Kasumi-1 (cell line): Measurements from ENCODE around the gene ASB9.
"Not testable (repeated sequence)": the region's sequence is repeated elsewhere in the genome, so short reads cannot be mapped to it uniquely, and the experiment has no call there.

Experiments used
- DNase-seq, 2 experiments: peaks; one replicate each; lab custom pipeline; 2025; lab: John Stamatoyannopoulos, UW

The ASB9 gene, protein sequence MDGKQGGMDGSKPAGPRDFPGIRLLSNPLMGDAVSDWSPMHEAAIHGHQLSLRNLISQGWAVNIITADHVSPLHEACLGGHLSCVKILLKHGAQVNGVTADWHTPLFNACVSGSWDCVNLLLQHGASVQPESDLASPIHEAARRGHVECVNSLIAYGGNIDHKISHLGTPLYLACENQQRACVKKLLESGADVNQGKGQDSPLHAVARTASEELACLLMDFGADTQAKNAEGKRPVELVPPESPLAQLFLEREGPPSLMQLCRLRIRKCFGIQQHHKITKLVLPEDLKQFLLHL

DNA sequence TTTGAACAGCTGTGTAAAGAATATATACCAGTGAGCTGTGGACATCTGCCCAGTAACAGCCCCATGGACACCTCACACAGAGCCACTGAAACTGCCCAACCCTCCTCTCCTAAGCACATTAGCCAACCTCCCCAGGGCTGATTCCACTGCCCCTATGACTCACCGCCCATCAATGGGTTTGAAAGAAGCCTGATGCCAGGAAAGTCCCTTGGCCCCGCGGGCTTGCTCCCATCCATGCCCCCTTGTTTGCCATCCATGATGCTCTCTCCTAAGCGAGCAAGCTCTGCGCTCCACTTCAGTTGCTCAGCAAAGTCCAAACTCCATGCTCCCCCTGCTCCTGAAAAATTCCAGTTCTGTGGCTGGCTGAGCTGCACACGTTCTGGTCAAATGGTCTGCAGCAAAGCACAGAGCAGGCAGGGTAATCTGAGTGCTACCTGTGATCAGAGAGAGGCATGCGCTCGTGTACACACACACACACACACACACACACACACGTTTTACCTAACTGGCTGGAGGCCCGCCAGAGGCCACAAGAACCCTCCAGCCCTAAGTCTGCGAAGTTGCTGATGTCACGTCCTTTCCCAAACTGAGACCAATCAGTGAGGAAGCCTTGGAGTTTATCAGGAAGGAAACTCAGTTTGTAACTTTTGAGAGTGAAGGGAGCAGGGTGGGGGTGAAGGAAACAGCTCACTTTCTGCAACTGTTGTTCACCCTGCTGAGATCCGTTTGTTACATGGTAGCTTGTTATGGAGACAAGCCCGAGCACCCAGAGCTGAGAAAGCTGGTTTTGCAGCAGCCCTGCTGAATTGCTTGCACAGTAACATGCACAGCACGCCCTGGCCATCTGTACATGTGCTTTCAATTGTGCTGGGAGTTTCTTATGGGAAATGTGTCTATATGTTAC, at the start of gene ASB9:
TSS of gene ASB9 (minus strand) at position 466 of the 904 bp plus-strand sequence. CDS start at position 257, 209 bp downstream.
- no peak for DNase-seq

DNA sequence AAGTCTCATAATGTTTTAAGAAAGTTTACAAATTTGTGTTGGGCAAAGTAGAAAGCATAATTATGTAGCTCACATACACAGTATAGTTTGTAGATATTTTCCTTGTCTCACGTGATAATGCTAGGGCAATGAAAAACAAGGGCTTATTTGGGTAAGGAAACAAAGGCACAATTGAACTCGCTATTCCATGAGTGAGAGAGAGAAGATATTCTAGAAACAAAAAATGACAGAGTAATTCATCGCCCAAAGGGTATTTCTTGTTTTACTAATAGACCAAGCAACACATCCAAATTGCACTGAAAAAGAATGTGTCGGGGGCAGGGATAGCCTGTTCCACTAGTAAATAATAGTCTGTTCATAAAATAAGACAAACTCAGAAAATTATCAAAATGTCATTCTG, 49.2 kb upstream of the ASB9 start:
- DNase-seq, result no peak

DNA sequence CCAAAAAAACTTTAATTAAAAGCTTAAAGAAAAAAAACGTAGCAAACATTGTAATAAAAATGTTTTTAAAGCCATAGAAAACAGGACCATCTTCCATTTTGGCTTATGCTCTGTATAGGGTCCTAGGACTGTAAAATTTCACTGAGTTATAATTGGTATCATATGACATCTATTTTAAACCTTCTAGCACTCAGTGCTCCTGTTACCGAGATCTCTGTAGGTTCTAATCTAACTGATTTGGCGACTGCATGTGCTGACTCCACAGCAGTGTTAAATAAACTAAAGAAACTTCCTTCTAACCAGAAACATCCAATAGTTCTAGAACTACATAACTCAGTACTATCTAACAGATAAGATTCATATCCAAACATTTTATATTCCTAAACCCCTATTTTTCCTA, 45.6 kb upstream of the ASB9 start, which contains the start of gene ASB11:
TSS of gene ASB11 (minus strand) at position 132 of the 400 bp plus-strand sequence. CDS start at position 97, 35 bp downstream.
- no peak for DNase-seq

DNA sequence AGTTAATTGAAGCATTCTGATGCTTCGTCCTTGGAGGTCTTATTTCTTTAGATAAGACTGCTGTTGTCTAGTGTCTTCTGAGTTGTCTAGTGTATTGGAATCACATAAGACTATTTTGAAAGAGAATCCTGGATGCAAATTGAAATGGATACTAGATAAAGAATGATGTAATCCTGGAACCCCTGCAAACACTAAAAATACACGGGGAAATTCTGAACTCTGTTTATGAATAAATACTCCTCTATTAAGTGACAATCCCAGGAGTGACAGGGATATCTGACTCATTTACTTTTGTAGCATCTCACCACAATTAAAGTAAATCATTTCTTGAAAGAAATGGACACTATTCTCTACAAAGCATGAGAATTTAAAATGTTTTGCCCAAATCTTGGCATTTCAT, 44.6 kb upstream of the ASB9 start:
- DNase-seq, result no peak

DNA sequence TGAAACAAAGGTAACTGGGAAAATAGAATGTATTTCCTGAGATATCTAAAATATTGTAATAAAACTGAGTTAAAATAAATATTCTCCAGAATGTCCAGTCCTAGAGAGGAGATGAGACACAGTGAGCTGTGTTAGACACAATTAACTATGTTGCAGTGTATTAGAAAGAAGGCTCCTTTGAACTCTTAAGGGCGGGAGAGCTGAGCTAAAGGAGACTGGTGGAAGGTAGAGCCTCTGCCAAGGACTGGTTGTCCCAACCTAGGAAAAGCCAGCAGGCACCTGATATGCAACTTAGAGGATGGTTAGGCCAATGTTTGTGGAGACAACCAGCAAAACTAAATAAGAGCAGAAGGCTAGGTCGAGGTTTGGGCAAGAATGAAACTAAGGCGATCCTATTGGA, 41.2 kb upstream of the ASB9 start:
- DNase-seq, result no peak

DNA sequence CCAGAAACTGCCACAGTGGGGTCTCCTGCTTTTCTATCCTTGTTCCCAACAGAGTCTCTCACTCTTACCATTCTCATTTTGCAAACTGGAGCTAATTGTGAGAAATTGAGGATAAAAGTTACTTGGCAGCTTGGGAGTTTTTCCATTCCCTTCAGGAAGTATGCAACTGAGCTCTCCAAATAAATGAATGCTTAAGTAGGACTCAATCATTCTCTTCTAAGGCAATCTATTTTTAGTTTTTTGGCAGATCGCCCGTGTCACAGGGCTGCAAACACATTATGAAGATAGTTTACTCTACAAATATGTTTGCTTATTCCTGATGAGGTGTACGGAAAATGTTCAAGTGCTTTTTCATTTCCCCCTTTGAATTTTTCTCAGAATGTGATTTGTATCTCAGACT, 40.2 kb upstream of the ASB9 start:
- no peak for DNase-seq

DNA sequence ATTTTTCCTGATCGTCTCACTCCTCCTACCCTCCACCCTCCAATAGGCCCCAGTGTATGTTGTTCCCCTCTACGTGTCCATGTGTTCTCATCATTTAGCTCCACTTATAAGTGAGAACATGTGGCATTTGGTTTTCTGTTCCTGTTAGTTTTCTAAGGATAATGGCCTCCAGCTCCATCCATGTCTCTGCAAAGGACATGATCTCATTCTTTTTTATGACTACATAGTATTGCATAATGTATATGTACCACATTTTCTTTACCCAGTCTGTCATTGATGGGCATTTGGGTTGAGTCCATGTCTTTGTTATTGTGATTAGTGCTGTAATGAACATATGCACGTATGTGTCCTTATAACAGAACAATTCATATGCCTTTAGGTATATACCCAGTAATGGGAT, 36.0 kb upstream of the ASB9 start:
- DNase-seq, result not testable (repeated sequence)

DNA sequence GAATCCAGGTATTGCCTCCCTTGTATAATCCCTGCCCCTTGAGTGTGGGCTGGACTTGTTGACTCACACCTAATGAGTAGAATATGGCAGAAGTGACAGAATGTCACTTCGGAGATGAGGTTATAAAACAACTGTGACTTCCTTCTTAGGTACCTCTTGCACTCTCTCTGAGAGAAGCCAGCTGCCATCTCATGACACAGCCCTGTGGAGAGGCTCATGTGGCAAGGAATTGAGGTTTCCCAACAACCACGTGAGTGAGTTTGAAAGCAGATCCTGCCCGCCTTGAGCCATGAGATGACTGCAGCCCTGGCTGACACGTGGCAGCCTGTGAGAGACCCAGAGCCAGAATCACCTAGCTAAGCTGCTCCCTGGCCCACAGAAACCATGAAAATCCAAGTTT, 32.0 kb upstream of the ASB9 start:
- peak; percentile 5 to 9 for DNase-seq

DNA sequence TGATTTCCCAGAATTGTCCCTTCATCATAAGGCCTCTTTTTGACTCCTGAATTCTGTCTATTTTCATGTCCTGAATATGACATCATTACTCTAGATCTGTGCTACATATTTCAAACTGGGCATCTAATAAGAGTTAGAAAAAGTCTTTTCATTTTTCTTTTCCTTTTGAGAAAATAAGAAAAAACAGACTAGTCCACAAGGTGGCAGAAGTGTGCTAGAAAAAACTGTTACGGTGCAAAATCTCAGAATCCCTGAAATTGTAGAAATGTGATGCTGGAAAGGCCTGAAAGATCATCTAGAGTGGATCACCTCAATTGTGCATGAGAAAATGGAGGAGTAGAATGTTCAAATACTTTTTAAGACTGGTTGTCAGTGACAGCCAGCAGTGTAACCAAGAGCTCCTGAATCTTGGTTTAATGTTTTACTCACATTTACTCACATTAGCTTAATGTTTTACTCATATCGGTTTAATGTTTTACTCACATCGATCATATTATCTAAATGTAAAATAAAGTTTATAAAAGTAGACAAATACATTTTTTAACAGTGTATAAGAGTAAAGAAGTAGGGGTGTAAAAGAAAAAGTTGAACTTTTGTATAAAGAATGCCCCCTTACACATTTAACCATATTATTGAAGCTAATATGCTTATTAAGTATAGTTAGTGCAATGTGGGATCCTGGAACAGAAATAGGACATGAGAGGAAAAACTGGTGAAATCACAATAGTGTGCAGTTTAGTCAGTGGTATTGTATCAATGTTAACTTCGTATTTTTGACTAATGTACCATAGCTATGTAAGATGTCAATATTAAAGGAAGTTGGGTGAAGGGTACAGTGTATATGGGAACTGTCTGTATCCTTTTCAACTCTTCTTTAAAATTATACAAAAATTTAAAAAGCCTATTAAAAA, 30.3 kb upstream of the ASB9 start:
- peak; percentile 22 to 47 for DNase-seq

DNA sequence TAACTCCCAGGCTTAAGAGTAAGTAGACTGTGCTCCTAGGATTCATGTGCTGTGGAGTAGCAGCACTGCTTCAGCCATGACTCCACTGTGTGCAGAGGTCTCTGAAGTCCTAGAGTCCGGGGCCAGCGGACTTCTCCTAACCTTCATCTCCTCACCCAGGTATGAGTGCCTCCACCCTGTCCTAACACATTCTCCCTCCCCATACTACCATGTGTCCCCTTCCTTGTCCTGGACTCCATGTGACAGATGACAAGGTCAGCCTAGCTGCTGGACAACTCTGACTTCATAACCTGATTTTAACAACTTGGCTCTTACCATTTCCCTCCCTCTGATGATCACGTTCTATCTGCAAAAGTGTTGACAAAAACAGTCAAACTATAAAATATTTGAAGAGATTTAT, 28.9 kb upstream of the ASB9 start:
- DNase-seq, result no peak

DNA sequence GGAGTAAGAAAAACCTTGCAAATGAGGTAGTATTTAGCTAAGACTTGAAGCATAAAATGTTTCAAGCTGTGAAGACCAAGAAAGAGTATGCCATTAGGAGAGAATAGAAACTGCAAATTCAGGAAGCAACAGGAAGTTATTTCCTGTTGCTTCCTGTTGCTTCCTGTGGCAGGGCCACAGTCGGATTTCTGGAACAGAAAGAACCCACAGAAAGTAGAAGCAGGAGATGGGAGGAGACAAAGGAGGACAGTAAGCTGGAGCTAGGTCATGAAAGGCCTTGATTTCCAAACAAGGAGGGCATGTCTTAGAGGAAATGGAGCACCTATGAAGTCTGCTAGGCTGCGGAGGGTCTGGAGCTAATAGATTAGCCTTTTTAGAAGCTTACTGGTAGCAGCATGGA, 28.3 kb upstream of the ASB9 start:
- peak; percentile 10 to 11 for DNase-seq

DNA sequence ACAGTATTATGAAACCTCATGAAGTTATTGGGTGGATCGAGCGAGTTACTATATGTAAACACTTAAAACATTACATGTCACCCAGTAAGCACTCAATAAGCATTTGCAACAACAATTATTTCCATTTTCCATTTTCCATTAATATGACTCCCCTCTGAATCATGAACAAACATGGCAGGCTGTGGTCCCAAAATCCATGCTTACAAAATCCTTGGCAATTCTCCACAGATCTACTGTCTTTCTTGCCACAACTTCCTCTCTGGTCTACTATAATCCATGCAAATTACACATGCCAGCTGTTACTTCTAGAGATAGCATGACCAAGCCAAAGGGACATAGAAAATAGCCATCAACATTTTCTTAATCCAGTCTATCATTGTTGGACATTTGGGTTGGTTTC, 23.6 kb upstream of the ASB9 start:
- peak in 1 of 2 experiments; percentile 0 for DNase-seq

DNA sequence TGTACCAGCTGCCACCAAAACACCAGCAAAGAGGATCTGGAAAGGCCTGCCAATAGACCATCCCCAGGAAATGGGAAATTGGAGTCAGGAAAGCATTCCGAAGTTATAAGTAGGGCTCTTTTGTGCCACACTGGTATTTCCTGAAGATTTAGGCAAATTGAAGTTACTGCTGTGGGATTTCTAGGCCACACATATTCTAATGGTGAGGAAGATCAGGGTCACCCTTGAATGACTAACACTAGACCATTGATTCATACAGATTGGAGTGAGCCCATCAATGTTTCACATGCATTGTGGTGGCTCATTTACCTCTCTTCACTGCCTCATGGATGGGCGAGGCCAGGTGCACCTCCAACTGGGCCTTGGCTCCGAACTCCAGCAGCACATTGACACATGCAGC, 23.0 kb upstream of the ASB9 start:
- no peak for DNase-seq

DNA sequence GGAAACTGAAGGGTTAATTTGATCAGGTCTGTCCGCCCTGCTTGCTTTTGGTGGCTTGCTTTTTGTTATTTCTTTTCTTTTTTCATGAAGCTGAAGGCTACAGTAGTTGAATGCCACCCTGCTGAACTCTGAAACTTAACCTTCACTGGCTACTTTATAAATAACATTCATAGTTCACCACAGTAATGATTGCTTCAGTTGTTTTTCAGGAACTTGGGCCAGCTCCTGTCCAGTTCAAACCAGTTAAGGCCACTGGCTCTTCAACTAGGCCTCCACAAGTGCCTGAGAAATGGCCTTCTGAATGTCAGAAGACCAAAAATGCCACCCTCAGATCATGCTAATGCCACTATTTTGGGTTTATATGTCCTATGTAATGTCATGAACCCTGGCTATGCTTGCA, 7.7 kb upstream of the ASB9 start:
- no peak for DNase-seq

DNA sequence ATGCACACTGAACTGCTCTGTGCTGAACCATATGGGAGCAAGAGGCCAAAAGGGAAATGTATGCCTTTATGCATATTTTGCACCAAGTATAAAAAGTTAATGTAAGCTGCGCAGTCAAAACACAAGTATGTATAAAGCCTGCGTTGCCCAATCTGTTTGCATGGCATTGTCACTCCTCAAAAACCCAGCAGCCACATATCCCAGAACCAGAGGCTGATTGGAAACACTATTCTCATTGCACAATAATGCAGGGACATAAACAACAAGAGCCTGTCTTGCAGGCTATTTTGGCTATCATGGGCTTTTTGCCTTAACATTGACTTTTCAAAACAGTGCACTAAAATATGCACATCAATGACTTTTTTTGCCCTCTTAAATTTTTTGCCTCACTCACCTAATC, 5.1 kb upstream of the ASB9 start:
- DNase-seq, result no peak

DNA sequence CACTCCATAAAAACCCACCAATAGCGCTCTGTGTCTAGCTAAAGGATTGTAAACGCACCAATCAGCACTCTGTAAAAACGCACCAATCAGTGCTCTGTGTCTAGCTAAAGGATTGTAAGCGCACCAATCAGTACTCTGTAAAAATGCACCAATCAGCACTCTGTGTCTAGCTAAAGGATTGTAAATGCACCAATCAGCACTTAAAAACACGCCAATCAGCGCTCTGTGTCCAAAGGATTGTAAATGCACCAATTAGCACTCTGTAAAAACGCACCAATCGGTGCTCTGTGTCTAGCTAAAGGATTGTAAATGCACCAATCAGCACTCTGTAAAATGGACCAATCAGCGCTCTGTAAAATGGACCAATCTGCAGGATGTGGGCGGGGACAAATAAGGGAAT, 3.4 kb upstream of the ASB9 start:
- not testable (repeated sequence) for DNase-seq

DNA sequence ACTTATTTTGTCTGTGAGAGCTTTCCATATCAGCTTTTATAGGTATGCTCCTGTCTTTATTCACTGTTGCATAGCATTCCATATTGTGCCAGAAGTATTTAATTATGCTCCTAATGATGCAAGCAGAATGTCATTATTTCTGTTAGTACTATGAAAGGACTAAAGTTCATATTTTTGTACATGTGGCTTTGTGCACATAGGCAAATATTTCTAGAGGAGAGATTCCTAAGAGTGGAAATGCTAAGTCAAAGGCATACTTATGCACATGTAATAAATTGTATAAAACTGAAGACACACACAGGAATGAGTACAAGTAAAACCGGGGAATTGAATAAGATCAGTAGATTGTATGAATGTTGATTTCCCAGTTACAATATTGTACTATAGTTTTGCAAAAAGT, 1.9 kb upstream of the ASB9 start:
- DNase-seq, result no peak

DNA sequence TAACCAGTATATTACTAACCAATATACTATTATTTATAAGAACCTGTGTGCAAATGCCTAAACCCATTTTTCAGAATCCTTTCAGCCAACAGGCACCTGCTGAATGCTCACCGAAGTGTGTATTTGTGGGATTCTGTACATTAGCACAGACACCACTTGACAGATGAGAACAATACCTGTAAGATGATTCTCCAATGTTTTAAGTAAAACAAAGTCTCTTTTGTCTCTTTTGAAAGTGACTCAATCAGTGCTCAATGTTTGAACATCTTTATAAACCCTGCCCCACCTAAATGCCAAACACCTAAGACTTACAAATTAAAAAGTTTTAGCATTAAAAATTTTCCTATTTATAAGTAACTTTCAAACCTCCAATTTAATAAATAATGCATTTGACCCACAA, 763 bp downstream of the ASB9 start:
- DNase-seq, result no peak

DNA sequence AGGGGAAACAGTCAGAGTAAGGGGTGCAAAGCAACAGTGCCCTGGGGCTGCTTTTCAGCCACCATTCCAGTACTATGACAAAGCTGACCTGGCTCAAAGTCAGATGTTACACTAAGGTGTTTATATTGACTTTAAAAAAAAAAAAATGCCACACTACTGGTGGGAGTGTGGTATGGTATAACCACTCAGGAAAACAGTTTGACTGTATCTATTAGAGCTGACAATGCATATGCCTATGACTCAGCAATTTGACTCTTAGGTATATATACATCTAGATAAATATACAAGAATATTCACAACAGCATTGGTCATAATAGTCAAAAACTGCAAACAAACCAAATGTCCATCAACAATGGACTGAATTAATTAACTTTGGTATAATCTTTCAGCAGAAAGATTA, 15.0 kb downstream of the ASB9 start:
- no peak for DNase-seq

DNA sequence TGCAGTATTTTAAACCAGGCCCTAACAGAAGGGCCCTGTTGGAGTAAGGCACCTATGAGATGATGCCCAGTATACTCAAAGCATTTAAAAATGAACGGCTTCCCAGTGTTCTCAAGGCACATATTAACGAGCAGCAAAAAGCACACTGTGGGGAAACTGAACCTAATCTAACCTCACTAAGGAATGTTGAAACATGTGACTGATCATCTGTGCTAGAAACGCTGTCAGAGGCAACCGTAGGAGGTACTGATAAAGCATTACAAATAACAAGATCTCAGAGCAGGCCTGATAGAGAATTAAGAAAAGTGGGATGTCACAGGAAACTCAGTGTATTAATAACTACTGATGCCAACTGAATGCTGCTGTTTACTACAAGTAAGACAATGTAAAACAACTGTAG, 24.0 kb downstream of the ASB9 start:
- DNase-seq, result no peak

DNA sequence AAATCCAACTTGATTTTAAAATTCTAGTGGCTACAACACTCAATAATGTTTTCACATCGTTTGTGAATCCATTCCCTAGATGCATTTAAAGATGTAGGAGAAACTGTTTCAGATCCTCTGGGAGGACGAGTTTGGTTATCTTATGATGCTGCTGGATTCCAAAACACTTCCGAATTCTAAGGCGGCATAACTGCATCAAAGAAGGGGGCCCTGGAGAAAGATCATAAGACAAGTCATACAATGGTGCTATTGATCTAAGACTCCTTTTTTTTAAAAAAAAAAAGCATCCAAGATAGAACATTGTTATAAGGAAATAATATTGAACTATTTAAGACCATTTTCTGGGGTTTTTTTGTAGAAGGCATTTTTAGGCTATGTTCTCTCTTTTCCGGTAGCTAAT, 25.5 kb downstream of the ASB9 start:
- no peak for DNase-seq

DNA sequence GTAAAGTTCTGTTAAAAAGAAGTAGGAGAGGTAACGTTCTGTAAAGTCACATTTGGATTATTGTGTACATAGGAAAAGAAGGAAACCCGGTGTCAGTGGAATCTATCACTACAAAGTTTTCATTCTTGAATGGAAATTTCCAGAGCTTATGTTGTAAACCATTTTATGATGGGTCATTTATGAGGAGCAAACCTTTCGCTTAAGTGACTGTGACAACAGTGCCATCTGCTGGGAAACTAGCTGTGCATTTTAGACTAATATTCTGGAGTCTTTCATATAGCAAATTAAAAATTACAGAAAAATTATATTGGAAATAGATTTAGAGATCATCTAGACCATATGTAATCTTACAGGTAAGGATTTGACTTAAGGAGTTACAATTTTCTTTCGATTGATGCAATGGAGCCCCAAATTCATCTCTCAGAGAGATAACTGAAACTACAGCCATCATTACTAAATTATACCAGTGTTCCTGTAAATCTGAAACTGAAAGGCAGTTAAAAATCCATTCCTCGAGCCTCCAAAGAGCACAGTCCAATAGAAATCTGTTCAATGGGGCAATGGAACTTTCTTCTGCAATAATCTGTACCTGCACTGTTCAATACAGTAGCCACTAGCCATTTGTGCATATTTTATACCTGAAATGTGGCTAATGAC, 26.9 kb downstream of the ASB9 start:
- DNase-seq, result peak; percentile 6 to 35
